ENCODE data around the gene MCM6.
"Not testable (repeated sequence)": the region's sequence is repeated elsewhere in the genome, so short reads cannot be mapped to it uniquely, and the experiment has no call there.

The MCM6 gene

GRCh38 chr2:135818937-135819610 lies 57.2 kb downstream of the MCM6 start:
- no peak for DNase-seq

- DNase-seq: no peak
Observed at GRCh38 chr2:135817951-135818350, 58.3 kb downstream of the MCM6 start.

GRCh38 chr2:135817466-135817865 lies 58.8 kb downstream of the MCM6 start:
- DNase-seq: no peak

GRCh38 chr2:135815269-135815668 lies 61.0 kb downstream of the MCM6 start:
- no peak for DNase-seq

- no peak for DNase-seq
Observed at GRCh38 chr2:135812907-135813511, 63.2 kb downstream of the MCM6 start.

- not testable (repeated sequence) for DNase-seq
Observed at GRCh38 chr2:135807874-135808273, 68.4 kb downstream of the MCM6 start.

- no peak for DNase-seq
Observed at GRCh38 chr2:135803278-135803677, 73.0 kb downstream of the MCM6 start.

GRCh38 chr2:135802350-135802749 lies 73.9 kb downstream of the MCM6 start:
- no peak for DNase-seq

GRCh38 chr2:135800513-135801460 lies 75.5 kb downstream of the MCM6 start:
- no peak for DNase-seq

GRCh38 chr2:135799738-135800137 lies 76.5 kb downstream of the MCM6 start:
- no peak for DNase-seq

GRCh38 chr2:135798762-135799161 lies 77.5 kb downstream of the MCM6 start:
- DNase-seq: no peak

GRCh38 chr2:135798275-135798705 lies 78.0 kb downstream of the MCM6 start:
- no peak for DNase-seq

- DNase-seq: no peak
Observed at GRCh38 chr2:135797497-135798274, 78.6 kb downstream of the MCM6 start.

- no peak for DNase-seq
Observed at GRCh38 chr2:135796606-135797005, 79.6 kb downstream of the MCM6 start.

- DNase-seq: not testable (repeated sequence)
Observed at GRCh38 chr2:135795641-135796040, 80.6 kb downstream of the MCM6 start.

GRCh38 chr2:135792401-135793150 lies 83.7 kb downstream of the MCM6 start:
- no peak for DNase-seq

- DNase-seq: no peak
Observed at GRCh38 chr2:135791418-135792190, 84.6 kb downstream of the MCM6 start.

- no peak for DNase-seq
Observed at GRCh38 chr2:135790423-135790822, 85.8 kb downstream of the MCM6 start.

Data from SHP77 treated with DMSO at 0.1 percent for 48 hours (cell line).